ENCODE measurements around the gene METTL5.
"Not testable (repeated sequence)": the region's sequence is repeated elsewhere in the genome, so short reads cannot be mapped to it uniquely, and the experiment has no call there.

Gene METTL5

GRCh38 chr2:169828141-169828811 is 3.6 kb upstream of the METTL5 start:
- DNase-seq, result peak; percentile 63

- DNase-seq, result peak; percentile 94
Measured at GRCh38 chr2:169827272-169828140, 2.8 kb upstream of the METTL5 start, which contains the start of gene UBR3. UBR3 (plus strand) TSS chr2:169827454; CDS start chr2:169827508, 54 bp downstream.

GRCh38 chr2:169823996-169824372 is 721 bp downstream of the METTL5 start:
- DNase-seq, result no peak

GRCh38 chr2:169822785-169823392 is 1.8 kb downstream of the METTL5 start:
- DNase-seq, result no peak

GRCh38 chr2:169822036-169822435 is 2.7 kb downstream of the METTL5 start:
- DNase-seq, result no peak

- DNase-seq, result peak; percentile 42
Measured at GRCh38 chr2:169820101-169820500, 4.6 kb downstream of the METTL5 start.

- DNase-seq, result no peak
Measured at GRCh38 chr2:169819106-169819505, 5.6 kb downstream of the METTL5 start.

GRCh38 chr2:169818241-169818640 is 6.5 kb downstream of the METTL5 start:
- no peak for DNase-seq

- not testable (repeated sequence) for DNase-seq
Measured at GRCh38 chr2:169817369-169817768, 7.3 kb downstream of the METTL5 start.

- DNase-seq, result not testable (repeated sequence)
Measured at GRCh38 chr2:169816961-169817360, 7.7 kb downstream of the METTL5 start.

- DNase-seq, result no peak
Measured at GRCh38 chr2:169815849-169816248, 8.9 kb downstream of the METTL5 start.

- DNase-seq, result no peak
Measured at GRCh38 chr2:169808221-169808620, 16.5 kb downstream of the METTL5 start.

- no peak for DNase-seq
Measured at GRCh38 chr2:169806586-169806985, 18.1 kb downstream of the METTL5 start.

- DNase-seq, result no peak
Measured at GRCh38 chr2:169803480-169803879, 21.2 kb downstream of the METTL5 start.

- DNase-seq, result peak; percentile 99
Measured at GRCh38 chr2:169798718-169799592, 25.8 kb downstream of the METTL5 start, which contains the start of gene SSB. SSB (plus strand) TSS chr2:169798871; CDS start chr2:169800961, 2,090 bp downstream.

GRCh38 chr2:169798397-169798717 is 26.3 kb downstream of the METTL5 start:
- no peak for DNase-seq

GRCh38 chr2:169797601-169798000 is 27.1 kb downstream of the METTL5 start:
- DNase-seq, result no peak

- DNase-seq, result no peak
Measured at GRCh38 chr2:169796441-169796840, 28.3 kb downstream of the METTL5 start.

GRCh38 chr2:169795181-169795580 is 29.5 kb downstream of the METTL5 start:
- no peak for DNase-seq

GRCh38 chr2:169790581-169790980 is 34.1 kb downstream of the METTL5 start:
- DNase-seq, result no peak

- DNase-seq, result no peak
Measured at GRCh38 chr2:169782513-169782912, 42.2 kb downstream of the METTL5 start.

- DNase-seq, result no peak
Measured at GRCh38 chr2:169781249-169782013, 43.3 kb downstream of the METTL5 start.
